ENCODE measurements around the gene DPT.
"Not testable (repeated sequence)": the region's sequence is repeated elsewhere in the genome, so short reads cannot be mapped to it uniquely, and the experiment has no call there.

Gene DPT

DNA sequence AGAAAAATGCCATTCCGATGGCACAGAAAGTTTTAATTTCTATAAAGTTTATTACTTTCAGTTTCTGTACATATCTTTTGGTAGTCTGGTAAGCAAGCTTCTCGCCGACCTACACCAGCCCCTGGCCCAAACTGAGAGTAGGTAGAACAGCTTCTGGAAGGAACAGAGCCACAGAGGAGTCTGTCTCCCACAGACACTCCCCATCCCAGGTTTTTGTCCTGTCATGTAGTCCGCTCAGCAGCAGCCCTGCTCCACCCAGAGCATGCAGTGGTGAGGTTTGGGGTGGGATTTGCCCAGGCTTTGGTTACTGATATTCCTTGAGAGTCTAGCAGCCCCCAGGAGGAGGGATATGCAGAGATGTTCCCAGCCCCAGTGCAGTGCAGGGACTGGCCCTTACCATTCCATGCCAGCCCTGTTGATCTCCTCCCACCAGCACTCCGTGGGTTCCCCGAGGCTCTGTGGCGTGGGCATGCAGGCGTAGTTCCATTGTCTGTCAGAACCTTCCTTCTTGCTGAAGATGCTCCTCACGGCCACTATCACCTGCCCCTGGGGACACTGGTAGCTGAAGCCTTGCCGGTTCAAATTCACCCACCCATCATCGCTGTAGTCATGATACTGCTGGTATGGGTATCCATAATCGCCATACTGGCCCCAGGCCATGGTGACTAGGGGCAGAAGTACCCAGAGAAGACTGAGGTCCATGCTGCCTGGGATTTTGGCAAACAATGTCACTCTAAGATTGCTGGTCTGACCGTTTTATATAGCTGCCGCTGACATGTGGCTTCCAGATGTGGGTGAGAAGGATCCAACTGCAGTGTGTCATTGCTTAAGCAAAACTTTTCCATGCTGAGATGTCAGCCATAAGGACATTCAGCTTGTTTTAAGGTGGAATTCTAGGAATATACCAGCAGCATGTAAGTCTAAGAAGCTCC is at the start of gene DPT:
TSS of gene DPT (minus strand) at position 734 of the 932 bp plus-strand sequence. CDS start at position 702, 32 bp downstream.
- no peak for DNase-seq

DNA sequence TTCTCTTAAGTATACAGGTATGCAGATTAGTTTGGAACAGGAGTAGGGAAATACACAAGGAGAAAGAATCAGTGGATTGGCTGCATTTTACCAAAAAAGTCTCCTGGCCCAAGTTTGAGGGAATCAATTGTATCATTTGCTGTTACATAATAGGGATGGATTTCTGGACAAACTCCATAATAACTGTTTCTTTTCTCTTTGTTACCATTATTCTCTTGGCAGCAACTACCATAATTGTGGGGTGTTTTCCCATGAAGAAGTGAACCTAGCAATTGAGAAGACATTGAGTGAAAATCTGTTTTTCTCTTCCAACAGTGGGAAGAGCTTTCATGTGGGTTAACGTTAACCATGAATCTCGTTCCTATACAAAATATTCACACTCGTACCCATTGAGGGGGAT is 46.4 kb upstream of the DPT start:
- DNase-seq: no peak

DNA sequence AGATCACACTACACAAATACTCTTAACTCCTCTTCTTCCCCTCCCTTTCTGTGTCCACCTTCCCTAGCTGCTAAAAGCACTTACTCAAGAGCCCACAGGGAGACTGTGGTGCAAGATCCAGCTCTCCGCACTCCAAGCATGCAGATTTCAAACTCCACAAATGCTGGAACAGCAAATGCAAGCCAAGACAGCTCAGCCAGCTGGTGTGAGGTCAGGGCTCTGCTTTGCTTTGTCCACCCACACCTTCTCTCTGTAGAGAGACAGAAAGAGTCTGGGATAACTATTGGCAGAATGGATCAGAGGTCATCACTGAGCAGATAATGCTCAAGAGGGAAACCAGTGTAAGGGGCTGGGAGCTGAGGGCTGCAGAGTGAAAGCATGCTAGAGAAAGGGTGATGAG is 45.2 kb upstream of the DPT start:
- no peak for DNase-seq

DNA sequence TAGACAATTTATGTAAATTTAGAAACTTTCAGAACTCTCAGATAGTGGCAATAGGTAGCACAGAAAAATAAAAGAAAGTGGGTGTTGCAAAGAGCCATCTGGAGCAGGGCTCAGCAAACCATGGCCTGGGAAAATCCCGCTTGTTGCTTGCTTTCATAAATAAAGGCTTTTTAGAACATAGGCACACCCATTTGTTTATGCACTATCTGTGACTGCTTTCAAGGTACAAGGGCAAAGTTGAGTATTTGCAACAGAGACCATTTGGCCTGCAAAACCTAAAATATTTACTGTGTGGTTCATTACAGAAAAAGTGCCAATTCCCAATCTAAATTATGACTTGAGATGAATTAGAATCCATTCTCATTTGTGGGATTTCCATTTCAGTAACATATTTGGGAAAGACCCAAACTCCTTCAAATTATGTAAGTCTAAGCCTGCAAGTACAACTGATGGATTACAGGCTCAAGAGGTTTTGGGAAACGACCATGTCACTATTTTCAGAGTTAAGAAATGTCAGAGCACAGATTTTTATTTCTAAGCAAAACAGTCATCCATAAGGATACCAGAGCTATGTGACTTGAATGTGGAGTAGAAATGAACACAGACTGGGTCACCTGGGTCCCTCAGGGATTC is 43.5 kb upstream of the DPT start:
- DNase-seq: no peak

DNA sequence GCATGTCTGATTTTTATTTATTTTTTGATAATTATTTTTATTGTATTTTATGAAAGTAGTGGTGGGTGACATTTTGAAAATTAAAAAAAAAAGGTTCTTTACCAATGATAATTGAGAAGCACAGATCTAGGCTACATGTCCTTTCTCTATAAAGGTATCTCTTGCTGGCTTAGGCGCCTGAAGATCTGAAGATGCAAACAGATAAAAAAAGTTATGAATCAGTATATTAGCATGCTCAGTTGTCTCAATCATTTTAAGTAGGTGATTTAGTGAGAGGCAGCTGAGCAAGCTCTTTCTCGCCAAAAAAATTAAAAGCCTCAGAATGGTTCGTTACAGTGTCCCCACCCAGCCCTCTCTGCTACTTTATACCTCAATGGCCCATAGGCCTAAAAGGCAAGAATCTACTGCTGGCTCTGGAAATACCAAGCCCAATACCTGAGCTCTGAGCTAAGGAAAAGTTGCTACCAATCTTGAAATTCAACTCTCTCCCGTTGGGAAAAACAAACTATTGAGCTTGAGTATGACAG is 42.2 kb upstream of the DPT start:
- DNase-seq: no peak

DNA sequence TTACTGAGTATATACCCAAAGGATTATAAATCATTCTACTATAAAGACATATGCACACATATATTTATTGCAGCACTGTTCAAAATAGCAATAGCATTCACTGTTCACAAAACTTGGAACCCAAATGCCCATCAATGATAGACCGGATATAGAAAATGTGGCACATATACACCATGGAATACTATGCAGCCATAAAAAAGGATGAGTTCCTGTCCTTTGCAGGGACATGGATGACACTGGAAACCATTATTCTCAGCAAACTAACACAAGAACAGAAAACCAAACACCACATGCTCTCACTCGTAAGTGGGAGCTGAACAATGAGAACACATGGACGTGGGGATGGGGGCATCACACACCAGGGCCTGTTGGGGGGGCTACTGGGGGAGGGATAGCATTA is 40.9 kb upstream of the DPT start:
- DNase-seq: not testable (repeated sequence)

DNA sequence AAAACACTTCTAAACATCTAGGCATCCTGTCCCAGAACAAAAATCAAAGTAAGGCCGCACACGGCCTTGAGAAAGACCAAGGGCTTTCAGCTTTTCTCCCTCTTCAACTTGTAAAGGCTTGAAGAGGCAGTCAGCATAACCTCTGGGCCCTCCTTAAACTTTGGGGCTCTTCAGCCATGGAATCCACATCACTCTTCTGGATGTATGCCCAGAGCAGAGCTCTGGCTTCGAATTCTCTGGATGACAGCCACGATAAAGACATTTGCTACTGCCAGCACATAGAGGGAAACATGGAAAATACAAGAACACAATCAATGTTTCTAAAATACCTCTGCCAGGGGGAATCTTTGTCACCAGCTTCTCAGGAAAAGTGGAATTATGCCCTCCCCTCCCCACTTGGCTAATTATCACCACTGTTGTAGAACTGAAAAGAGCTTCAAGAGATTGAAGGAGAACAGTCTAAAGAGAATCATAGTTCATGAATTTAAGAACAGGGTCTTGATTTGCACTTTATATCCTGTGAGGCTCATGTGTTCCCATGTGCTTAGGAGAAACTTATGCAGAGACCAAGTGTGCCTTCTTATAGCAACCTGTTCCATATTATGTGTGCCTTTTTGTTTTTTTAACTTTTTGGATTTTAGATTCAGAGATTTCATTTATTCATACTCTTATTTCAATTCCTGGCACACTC is 39.0 kb upstream of the DPT start:
- no peak for DNase-seq

DNA sequence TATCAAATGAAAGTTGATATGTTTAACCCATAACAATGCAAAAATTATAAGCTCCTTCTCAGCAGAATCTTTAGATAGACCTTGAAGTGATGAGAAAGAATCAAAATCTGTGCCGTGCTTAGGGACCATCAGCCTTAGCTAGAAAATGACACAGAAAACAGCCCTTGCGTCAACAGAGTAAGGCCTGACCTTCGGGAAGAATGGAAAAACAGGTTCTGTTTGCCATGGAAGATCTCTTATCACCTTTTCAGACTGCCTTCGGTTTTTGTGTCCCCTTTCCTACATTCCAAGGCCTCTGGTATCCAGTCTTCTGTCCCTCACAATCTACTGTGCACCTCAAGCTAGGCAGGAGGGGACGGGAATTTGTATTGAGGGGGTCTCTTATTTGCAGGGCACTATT is 37.6 kb upstream of the DPT start:
- no peak for DNase-seq

DNA sequence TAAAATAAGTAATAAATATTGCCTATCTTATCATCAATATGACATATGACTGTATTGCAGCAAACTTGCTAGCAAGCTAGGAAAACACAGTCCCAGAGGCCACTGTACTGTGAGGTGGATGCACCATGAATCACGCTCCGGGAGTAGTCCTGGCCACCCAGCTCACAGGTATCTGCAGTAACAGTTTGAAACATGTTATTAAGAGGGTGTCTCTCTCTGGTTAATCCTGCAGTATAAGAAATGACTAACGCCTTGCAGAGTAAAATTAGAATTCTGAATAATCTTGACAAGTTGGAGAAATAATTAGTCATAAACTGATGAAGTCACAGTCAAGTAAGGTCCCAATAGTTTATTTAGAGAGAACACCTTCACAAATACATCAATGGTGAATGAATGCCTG is 34.0 kb upstream of the DPT start:
- no peak for DNase-seq

DNA sequence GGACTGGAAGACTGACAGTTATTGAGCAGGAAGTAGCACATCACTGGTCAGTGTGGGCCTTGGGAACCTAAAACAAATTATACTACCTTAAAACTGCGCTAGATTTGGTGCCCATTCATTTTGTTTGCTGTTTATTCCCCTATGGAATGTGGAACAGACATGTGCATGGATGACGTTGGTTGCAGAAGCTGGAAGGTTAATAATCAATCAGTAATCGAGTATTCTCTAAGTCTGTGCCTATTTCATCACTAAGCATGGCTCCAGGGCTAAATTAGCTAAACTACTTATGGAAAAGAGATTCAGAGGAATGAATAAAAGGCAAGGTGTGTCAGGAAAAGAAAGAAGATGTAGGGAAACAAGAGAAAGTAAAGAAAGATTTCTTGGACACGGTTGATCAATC is 33.5 kb upstream of the DPT start:
- DNase-seq: no peak

DNA sequence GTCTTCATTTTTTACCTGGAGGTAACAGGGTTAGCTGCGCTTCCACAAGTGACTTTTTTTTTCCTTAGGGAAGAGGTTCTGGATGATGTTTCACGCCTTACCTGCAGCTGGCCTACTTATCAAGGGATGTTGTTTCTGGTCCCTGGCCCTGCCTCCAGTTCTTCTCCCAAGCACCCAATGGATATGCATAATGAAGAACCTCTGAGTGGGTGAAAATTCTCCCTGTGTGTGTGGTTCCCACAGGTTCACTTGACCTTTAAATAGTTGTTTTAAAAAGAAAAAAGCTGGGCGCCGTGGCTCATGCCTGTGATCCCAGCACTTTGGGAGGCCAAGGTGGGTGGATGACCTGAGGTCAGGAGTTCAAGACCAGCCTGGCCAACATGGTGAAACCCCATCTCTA is 31.8 kb upstream of the DPT start:
- no peak for DNase-seq

DNA sequence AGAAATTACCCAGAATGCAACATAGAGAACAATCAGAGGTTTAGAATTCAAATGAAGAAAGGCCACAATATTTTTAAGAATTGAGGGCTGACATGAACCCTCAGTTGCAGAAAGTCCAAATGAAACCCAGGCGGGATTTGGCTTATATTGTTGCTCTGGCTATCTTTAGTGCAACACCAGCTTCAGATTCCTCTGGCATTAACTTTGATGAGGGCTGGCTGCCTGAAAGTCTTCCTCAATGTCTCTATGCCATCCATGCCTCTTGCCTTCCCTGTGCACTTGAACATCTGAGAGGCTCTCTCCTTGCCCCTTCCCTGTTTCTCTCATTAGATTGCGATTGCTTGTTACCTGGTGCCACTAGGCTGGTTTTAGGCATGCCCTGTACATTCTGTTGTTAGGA is 31.2 kb upstream of the DPT start:
- DNase-seq: no peak

DNA sequence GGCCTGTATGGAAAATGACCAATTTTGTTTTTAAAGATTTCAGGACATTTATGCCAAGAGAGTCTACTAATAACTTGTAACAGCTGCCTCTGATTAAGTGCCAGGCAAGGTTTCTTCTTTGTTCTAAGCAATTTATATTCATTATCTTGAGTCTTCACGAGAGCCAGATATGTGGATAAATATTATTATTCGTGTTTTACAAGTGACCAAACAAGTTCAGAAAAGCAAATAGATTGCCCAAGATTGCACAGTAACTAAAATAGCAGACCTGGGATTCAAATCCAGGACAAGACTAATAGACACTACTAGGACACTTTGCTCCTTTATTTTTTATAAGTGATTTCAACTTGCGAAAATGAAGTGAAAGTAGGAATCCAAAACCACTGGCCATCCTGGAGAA is 30.1 kb upstream of the DPT start:
- DNase-seq: no peak

DNA sequence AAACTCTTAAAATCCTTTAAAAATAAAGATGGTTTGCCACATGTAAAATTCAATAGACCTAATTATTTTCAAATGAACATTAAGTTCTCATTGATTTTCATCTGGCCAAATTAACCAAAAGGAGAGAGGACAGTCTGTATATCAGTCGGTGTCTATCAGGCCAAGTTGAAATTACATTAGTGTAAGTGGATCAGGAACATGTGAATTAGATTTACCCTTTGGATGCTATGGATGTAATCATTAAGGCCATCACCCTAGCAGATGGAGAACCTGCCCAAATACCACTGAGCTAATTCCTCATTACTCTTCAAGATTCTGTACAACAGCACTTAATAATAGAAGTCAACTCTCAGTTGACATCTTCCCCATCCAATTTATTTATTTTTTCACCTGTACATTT is 29.5 kb upstream of the DPT start:
- no peak for DNase-seq

DNA sequence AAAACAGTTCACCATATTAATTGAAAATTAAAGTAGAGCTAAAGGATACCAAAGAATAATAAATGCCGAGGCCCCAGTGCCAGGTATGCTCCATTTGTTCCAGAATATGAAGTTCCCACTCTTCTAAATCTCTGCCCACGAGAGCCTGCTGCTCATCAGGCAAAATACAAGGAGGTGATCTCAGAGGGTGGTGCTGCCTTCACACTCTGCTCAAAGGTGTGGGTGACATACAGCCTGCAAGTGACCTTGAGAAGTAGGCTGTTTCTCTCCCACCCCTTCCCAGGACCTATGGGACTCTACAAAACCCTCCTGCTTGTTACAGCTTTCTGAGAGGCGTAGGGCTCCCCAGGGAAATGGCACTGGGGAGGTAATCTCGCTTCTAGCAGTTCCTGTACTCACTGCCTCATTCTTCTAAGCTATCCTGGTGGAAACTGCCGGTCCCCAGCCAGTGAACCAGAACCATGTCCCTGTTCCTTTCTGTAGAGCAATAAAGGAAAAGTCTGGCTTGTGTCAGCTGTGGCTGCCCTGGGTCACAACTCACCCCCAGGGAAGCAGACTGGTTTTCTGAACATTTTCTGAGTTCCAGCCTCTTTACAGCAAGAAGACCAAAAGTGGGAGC is 26.9 kb upstream of the DPT start:
- DNase-seq: no peak

DNA sequence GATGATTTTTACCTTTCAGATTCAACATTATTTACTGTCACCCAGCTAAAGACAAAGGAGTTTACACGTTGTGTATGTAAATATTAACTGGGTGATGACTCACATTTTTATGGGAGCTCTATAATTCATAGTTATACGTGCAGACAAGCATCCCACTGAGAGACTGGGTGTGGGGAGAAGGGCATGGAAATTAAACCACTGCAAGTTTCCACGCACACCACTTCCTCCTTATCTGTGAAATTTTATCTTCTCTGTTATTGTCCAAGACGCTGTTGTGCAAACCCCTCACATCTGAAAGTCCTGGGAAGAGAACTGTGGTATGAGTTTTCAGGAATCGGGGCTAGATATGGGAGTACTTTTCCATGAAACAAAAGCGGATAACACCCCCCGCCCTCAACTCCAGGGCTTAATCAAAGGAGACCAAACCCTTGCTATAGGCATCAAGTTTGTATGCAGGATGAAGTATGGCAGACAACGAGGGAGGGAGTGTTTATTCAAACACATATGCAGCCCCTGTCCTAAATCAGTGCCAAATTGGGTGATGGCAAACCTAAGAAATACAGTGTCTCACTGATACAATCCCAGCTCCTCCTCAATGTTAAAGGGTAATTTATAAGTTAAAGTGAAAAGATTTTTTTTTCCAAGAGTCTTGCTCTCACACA is 23.3 kb upstream of the DPT start:
- no peak for DNase-seq

DNA sequence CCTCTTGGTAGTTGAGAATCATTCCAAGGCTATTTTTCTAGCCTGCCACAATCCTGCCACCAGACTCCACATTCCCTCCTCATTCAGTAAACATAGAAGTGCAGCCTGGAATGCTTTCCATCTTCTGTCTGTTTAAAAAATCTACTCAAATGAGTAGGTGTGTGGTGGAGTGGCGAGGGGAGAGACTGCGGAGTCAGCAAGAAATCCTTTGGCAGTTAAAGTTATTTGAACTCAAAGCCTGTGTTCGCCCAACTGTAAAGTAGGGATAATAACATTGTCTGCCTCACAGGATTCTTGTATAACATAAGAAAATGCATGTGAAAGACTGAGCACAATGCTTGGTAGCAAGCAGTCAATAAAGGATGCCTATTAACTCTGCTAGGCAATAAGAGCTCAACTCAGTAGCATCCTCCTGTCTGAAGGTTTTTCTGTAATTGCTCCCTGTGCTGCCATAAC is 22.2 kb upstream of the DPT start:
- no peak for DNase-seq

DNA sequence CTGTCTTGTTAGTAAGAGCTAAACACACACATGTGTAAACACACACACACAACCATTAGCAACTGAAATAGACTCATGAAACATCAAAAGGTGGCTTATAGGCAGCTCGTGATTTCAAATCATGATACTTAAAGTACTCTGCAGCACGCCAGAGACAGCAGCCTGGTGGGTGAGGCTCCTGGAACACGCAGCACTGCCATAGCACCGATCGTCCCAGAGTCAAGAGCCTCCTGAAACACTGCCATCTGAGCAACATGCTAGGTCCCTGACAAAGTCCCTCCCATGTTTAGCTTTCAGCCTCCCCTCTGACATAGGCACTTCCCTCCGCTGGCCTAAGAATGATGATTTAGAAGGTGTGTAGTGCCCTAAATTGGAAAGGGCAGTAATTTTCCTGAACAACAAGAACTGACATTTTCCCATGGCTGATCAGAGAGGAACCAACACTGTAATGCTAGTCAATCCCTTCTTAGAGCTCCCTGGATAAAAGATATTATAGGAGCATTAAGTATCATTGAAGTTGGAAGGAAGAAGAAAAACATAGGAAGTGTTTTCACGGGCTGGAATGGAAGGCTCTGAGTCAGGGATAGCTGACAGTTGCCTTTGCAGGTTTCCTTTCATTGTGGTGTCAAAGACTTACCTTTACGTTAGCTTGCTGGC is 14.1 kb upstream of the DPT start:
- no peak for DNase-seq

DNA sequence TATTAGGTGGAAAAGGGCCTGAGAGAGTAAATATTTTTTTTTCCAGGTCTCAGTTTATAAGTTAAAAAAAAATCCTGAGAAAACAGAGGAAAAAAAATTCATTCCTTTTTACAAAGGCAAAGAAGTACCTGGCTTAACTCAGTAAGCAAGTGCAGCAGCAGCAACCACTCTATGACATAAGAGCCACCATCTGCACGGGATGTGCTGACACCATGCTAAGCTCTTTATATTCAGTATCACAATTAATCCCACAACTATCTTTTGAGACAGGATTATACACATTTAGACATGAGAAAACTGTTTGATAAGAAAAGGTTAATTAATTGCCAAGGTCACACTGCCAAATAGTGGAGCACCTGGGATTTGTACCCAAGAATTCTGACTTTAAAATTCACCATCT is 13.4 kb upstream of the DPT start:
- no peak for DNase-seq

DNA sequence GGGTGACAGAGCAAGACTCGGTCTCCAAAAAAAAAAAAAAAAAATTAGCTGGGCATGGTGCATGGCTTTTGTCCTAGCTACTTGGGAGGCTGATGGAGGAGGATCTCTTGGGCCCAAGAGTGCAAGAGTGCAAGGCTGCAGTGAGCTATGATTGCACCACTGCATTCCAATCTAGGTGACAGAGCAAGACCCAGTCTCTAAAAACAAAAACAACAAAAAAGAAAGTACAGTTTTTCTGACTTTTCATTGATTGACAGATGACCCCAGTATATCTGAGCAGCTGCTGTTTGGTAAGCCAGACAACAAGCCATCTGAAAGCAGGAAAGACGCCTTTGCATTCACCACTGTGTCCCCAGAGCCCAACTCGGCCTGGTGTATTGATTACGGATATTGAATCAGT is 10.9 kb upstream of the DPT start:
- no peak for DNase-seq

DNA sequence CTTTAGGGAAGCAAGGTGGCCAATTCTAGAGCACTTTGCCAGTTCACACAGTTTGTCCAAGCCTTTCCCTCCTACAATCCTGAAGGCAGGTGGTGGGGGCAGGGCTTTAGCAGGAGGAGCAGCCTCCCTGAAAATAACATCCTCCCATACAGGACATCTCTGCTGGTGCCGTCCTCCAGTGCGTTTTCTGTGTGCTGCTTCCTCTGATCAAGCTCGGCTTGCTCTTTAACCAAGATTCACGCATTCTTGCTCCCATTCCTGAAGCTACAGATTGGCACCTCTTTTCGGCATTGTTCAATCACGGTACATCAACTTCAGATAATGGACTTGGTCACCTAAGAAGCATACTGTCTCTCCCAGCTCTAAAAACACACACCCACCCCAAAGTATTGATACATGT is 7.5 kb upstream of the DPT start:
- DNase-seq: no peak

DNA sequence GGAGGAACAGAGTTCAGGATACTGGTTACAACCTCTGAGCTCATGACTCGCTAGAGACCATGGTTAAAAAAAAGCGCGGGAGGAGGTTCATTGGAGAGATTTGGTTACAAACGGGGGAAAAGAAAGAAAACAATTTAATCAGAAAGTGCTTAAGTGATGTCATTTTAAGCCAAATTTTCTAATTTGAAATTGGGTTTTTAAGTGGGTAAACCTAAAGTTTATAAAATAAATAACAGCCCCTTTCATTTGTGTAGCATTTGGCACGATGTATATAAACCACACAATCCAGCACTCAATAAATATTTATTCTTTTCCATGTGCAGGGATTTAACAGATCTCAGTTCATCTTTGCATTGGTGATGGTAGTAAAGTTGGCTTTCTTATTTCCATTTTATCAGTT is 7.0 kb upstream of the DPT start:
- no peak for DNase-seq
